Measurements from ENCODE around the gene GPR42. TPM values are rescaled to one million over a fixed set of nuclear protein-coding genes. Genes with fewer than 3 reads are reported as not detected.

GPR42 gene
- total RNA-seq, 3 donors from 2014 or later = 0.32 TPM; not detected in 2

- ATAC-seq = no peak
- Histone ChIP-seq H3K9me3 (no peaks in the 10 kb centered on the region), H3K4me3 (no peak overlapping the region), H3K4me1 (ENCODE audit: low read depth) (no peaks in the 10 kb centered on the region), H3K36me3 (ENCODE audit: low read depth) (no peaks in the 10 kb centered on the region)
- TF ChIP-seq, protein P1, sequence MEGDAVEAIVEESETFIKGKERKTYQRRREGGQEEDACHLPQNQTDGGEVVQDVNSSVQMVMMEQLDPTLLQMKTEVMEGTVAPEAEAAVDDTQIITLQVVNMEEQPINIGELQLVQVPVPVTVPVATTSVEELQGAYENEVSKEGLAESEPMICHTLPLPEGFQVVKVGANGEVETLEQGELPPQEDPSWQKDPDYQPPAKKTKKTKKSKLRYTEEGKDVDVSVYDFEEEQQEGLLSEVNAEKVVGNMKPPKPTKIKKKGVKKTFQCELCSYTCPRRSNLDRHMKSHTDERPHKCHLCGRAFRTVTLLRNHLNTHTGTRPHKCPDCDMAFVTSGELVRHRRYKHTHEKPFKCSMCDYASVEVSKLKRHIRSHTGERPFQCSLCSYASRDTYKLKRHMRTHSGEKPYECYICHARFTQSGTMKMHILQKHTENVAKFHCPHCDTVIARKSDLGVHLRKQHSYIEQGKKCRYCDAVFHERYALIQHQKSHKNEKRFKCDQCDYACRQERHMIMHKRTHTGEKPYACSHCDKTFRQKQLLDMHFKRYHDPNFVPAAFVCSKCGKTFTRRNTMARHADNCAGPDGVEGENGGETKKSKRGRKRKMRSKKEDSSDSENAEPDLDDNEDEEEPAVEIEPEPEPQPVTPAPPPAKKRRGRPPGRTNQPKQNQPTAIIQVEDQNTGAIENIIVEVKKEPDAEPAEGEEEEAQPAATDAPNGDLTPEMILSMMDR (IDR thresholded peaks at IDR 0.05) = no peak
- DNase-seq = peak in 1 of 3 donors; percentile 38
- intact Hi-C loops (cut with DNase I, micrococcal nuclease) = loop anchor here in 1 of 2 donors (10.0 kb wide), 1 partner anchor 143 kb away; the partner anchor contains the start of gene KRTDAP
Measured at GRCh38 chr19:35352177-35352447, 18.8 kb upstream of the GPR42 start.

DNA sequence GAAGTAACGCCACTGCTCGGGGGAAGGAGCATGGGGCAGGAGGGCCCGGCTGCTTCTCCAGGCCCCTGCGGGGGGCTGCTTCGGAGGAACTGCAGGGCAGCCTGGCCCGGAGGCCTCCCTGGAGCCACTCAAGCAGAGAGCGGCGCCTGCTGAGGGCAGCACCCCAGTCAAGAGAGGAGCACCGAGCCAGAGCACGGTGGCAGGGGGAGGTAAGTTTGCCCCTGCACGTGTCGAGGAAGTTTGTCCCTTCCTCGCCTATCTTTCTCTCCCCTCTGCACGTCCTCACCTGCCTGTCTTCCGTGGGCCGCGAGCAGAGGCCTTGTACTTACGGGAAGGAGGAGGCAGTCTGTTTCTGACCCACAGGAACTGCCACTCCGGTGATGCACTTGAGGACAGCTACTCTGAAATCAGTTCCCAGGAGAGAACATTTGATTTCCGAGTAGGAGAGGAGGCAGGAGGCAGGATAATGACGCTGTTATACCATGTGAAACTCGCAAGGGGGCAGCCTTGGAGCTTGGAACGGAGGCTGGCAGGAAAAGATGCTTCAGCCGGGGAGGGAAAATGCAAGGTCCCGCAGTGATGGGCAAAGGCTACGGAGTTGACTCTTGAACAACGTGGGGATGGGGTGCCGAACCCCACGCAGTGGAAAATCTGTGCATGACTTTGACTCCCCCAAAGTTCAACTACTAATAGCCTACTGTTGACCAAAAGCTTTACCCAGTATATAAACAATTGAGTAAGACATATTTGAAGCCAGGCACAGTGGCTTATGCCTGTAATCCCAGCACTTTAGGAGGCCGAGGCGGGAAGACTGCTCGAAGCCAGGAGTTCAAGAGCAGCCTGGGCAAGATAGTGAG is 18.2 kb upstream of the GPR42 start:
- Histone ChIP-seq H3K4me3 (no peak overlapping the region), H3K9me3 (no peaks in the 10 kb centered on the region), H3K36me3 (ENCODE audit: low read depth) (no peaks in the 10 kb centered on the region), H3K4me1 (ENCODE audit: low read depth) (no peaks in the 10 kb centered on the region)
- TF ChIP-seq, protein P1 (IDR thresholded peaks at IDR 0.05) = peak; percentile 31
- DNase-seq = peak; percentile 58 to 73 (median 59)
- intact Hi-C loops (cut with DNase I, micrococcal nuclease) = loop anchor here in 1 of 2 donors (10.0 kb wide), 1 partner anchor 142 kb away; the partner anchor contains the start of gene KRTDAP
- ATAC-seq = peak; percentile 85

DNA sequence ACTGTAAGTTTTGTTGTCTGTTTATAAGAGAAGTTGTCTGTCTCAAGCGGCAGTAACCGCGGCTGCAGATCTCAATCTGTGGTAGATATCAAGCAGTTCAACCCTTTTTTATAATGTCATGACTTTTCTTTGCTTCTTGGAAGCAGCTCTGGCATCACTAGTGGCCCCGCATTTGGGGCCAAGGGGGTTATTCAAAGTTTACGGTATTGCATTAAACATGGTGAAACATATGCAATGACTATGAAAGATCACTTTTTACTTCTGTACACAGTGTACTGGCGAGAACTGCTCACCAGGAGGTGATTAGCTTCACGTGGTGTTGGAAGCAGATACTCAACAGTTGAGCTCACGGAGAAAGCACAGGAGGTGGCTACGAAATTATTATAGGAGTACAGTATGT is 17.2 kb upstream of the GPR42 start:
- Histone ChIP-seq H3K4me3 (no peak overlapping the region), H3K4me1 (ENCODE audit: low read depth) (no peaks in the 10 kb centered on the region), H3K9me3 (no peaks in the 10 kb centered on the region), H3K36me3 (ENCODE audit: low read depth) (no peaks in the 10 kb centered on the region)
- no peak for ATAC-seq
- TF ChIP-seq, protein P1 (IDR thresholded peaks at IDR 0.05) = no peak
- no peak for DNase-seq
- intact Hi-C loops (cut with DNase I, micrococcal nuclease) = loop anchor here in 1 of 2 donors (10.0 kb wide), 1 partner anchor 141 kb away; the partner anchor contains the start of gene KRTDAP

- H3K36me3 ChIP-seq (ENCODE audit: low read depth) = no peaks in the 10 kb centered on the region
- TF ChIP-seq, protein P1 (IDR thresholded peaks at IDR 0.05) = no peak
- no peak for DNase-seq
- no peaks in the 10 kb centered on the region for H3K9me3 ChIP-seq
- H3K4me3 ChIP-seq = no peak overlapping the region
- no peaks in the 10 kb centered on the region for H3K4me1 ChIP-seq (ENCODE audit: low read depth)
- intact Hi-C loops (cut with DNase I, micrococcal nuclease) = loop anchor here in 1 of 2 donors (10.0 kb wide), 1 partner anchor 140 kb away; the partner anchor contains the start of gene KRTDAP
- ATAC-seq = no peak
Measured at GRCh38 chr19:35354898-35355297, 16.0 kb upstream of the GPR42 start.

DNA sequence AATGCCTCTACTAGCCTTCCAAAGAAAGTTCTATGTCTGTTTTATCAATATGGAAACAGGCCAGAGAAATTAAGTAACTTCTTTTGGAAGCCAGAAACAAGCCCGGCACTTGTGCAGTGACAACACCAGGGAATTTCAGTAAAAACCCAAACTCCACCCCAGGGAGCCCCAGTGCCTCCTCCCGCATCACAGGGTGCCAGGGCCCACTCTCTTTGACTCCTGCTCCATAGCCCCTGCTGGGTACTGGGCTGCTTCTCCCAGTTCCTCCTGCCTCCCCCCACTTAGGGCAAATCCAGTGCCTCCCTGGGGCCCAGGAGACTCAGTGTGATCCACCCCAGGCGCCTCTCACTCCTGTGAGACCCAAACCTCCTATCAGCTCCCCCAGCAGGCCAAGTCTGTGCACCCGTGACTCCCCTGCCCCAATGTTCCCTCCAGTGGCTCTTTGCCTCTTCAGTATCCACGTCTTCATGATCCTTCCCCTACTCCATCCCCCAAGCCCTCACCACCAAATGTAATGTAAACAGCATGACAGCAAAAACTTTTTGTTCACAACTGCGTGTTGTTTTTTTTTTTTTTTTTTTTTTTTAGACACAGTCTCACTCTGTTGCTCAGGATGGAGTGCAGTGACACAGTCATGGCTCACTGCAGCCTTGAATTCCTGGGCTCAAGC is 14.9 kb upstream of the GPR42 start:
- Histone ChIP-seq H3K9me3 (no peaks in the 10 kb centered on the region), H3K4me3 (no peak overlapping the region), H3K36me3 (ENCODE audit: low read depth) (no peaks in the 10 kb centered on the region), H3K4me1 (ENCODE audit: low read depth) (no peaks in the 10 kb centered on the region)
- no peak for DNase-seq
- no peak for ATAC-seq
- TF ChIP-seq, protein P1 (IDR thresholded peaks at IDR 0.05) = no peak
- intact Hi-C loops (cut with DNase I, micrococcal nuclease) = loop anchor here in 1 of 2 donors (10.0 kb wide), 1 partner anchor 139 kb away; the partner anchor contains the start of gene KRTDAP

Data from mucosa of descending colon (tissue), 3 donors.